HFFc6 (cell line): Measurements from ENCODE around the gene GALNTL6. TPM values are rescaled to one million over a fixed set of nuclear protein-coding genes. Genes with fewer than 3 reads are reported as not detected.

Experiments
- DNase-seq: peaks from one replicate; pipeline ENCODE4 v3.0.0-alpha.2; 2018
- H3K27ac Mint-ChIP-seq: 2 replicates; pipeline ENCODE4 v1.8.0; 2020; ENCODE audit warnings: mild to moderate bottlenecking, mixed read lengths
- H3K27me3 Mint-ChIP-seq: 2 replicates; pipeline ENCODE4 v1.8.0; 2021; ENCODE audit warnings: mild to moderate bottlenecking, moderate library complexity, mixed read lengths; ENCODE audit not compliant: insufficient read depth
- H3K36me3 Mint-ChIP-seq: 2 replicates; pipeline ENCODE4 v1.8.0; 2021; ENCODE audit warnings: low read depth, mixed read lengths
- H3K4me1 Mint-ChIP-seq: 2 replicates; pipeline ENCODE4 v1.8.0; 2020; ENCODE audit warnings: low read depth, mixed read lengths
- H3K4me3 Mint-ChIP-seq: 2 replicates; pipeline ENCODE4 v1.8.0; 2020; ENCODE audit warnings: mild to moderate bottlenecking, moderate library complexity, mixed read lengths
- H3K9me3 Mint-ChIP-seq: 2 replicates; pipeline ENCODE4 v1.8.0; 2020; ENCODE audit warnings: mild to moderate bottlenecking, mixed read lengths
- total RNA-seq, 6 experiments: library from RNA; stranded (reverse); fragmentation: NEBNext Ultra II Directional; extraction: Animal tissue kit (Norgen Biotek cat#: 25700); gene quantifications; 2 replicates in 1 of 6; 3 replicates in 5 of 6; pipeline ENCODE4 v1.2.3, GENCODE V29; 2021
- TF ChIP-seq, protein P1 (sequence below): fragments of 200-600 bp; sonication (generic); IDR thresholded peaks from 2 replicates; pipeline ENCODE4 v1.5.0; 2021; ENCODE audit warnings: antibody characterized with exemption, mild to moderate bottlenecking

GALNTL6 gene
- total RNA-seq, 6 experiments from 2014 or later = 0.07 TPM; not detected in 5

DNA sequence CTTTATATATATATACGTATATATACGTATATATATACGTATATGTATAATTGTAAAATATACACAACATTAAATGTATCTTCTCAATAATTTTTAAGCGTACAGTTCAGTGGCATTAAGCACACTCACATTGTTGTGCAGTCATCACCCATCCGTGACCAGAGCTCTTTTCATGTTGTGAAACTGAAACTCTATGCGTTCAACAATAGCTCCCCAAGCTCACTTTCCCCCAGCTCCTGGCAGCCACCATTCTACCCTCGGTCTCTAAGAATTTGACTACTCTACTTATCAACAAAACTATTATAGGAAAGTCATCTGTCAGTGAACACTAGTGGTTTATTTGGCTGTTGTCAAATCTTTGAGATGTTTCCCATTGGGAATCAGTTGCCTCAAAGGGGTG is 733.6 kb downstream of the GALNTL6 start:
- TF ChIP-seq, protein P1, sequence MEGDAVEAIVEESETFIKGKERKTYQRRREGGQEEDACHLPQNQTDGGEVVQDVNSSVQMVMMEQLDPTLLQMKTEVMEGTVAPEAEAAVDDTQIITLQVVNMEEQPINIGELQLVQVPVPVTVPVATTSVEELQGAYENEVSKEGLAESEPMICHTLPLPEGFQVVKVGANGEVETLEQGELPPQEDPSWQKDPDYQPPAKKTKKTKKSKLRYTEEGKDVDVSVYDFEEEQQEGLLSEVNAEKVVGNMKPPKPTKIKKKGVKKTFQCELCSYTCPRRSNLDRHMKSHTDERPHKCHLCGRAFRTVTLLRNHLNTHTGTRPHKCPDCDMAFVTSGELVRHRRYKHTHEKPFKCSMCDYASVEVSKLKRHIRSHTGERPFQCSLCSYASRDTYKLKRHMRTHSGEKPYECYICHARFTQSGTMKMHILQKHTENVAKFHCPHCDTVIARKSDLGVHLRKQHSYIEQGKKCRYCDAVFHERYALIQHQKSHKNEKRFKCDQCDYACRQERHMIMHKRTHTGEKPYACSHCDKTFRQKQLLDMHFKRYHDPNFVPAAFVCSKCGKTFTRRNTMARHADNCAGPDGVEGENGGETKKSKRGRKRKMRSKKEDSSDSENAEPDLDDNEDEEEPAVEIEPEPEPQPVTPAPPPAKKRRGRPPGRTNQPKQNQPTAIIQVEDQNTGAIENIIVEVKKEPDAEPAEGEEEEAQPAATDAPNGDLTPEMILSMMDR = no peak
- Mint-ChIP-seq H3K36me3 (no peaks in the 10 kb centered on the region), H3K27me3 (no peaks in the 10 kb centered on the region), H3K4me3 (no peak overlapping the region), H3K27ac (no peak overlapping the region), H3K4me1 (no peaks in the 10 kb centered on the region), H3K9me3 (peaks cover 5% of the 10 kb centered on the region; the same call in 1 of the 2 replicates)
- no peak for DNase-seq

DNA sequence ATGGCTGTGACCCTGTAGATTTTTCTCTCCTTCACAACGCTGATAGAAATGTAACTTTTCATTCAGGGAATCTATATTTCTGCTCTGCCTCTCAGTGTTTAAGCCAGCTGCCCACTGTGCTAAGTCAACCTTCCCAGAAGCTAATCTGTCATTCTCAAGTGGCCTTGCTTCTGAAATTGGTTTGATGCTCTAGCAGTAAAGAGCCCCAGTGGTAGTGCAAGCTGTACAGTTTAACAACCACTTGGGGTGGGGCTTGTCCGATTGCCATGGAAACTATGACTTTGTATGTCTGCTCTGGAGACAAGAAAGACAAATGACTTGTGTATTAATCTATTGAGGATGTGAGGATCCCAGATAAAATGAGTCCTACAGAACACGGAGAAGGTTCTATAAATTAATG is 734.5 kb downstream of the GALNTL6 start:
- no peaks in the 10 kb centered on the region for H3K27me3 Mint-ChIP-seq
- TF ChIP-seq, protein P1 = no peak
- H3K4me3 Mint-ChIP-seq = no peak overlapping the region
- no peaks in the 10 kb centered on the region for H3K36me3 Mint-ChIP-seq
- no peak overlapping the region for H3K27ac Mint-ChIP-seq
- no peaks in the 10 kb centered on the region for H3K4me1 Mint-ChIP-seq
- H3K9me3 Mint-ChIP-seq = 0 out of 2 replicates have a peak, but pooled peaks cover 5% of the 10 kb centered on the region
- DNase-seq = no peak

DNA sequence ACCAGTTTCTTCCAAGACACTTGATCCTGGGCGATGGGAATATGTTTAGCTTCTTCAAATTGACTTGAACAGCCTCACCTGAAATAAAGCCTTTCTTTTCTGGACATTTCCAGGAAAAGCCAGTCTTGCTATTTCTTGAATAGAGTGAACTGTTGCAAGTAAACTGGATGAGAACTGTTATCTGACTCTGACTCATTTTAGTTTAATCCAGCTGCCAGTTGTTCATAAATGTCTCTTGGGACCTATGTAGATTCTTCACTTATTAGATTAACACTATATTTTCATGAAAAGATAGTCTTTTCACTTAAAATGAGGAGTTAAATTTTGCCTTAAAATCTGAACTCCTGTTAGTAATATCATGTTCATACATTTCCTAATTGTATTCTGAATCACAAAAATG is 740.0 kb downstream of the GALNTL6 start:
- Mint-ChIP-seq H3K27ac (no peak overlapping the region), H3K36me3 (no peaks in the 10 kb centered on the region), H3K4me1 (no peaks in the 10 kb centered on the region), H3K27me3 (no peaks in the 10 kb centered on the region), H3K9me3 (peaks cover 2% of the 10 kb centered on the region), H3K4me3 (no peak overlapping the region)
- TF ChIP-seq, protein P1 = no peak
- DNase-seq = no peak

DNA sequence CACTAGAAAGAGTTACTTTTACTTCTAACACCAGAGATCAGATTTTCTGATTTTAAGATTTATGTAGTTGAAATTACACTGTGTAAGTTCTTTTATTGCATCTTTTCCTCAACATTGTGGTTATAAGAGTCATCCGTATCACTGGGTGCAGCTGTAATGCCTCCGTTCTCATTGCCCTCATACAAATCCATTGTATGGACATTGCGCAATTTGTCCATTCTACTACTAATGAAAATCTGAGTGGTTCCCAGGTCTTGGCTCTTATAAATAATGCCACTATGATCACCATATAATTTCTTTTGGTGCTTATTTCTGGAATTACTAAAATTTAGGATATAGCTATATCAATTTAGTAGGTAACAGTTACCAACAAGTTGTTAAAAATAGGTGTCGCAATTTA is 741.4 kb downstream of the GALNTL6 start:
- Mint-ChIP-seq H3K9me3 (peaks cover 11% of the 10 kb centered on the region), H3K4me1 (no peaks in the 10 kb centered on the region), H3K27ac (no peak overlapping the region), H3K36me3 (no peaks in the 10 kb centered on the region), H3K27me3 (no peaks in the 10 kb centered on the region), H3K4me3 (no peak overlapping the region)
- TF ChIP-seq, protein P1 = no peak
- DNase-seq = no peak

DNA sequence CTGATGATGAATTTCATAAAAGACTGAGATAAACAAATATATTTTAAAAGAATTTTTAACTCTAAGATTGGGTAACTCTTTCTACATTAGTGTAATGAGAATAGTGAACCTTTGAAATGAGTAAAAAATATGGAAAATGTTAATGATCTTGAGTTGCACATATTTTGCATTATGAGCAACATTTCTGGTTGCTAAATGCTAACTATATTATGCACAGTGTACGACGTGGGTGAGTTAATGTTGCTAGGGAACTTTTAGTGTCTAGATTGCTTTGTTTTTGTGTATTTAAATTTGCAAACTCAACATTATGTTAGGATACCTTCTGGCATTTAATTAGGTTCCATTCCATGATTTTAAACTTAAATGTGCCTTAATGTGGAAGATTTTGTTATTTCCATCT is 742.5 kb downstream of the GALNTL6 start:
- no peak for DNase-seq
- TF ChIP-seq, protein P1 = no peak
- Mint-ChIP-seq H3K9me3 (peaks cover 18% of the 10 kb centered on the region), H3K4me1 (no peaks in the 10 kb centered on the region), H3K4me3 (no peak overlapping the region), H3K27me3 (no peaks in the 10 kb centered on the region), H3K27ac (no peak overlapping the region), H3K36me3 (no peaks in the 10 kb centered on the region)

DNA sequence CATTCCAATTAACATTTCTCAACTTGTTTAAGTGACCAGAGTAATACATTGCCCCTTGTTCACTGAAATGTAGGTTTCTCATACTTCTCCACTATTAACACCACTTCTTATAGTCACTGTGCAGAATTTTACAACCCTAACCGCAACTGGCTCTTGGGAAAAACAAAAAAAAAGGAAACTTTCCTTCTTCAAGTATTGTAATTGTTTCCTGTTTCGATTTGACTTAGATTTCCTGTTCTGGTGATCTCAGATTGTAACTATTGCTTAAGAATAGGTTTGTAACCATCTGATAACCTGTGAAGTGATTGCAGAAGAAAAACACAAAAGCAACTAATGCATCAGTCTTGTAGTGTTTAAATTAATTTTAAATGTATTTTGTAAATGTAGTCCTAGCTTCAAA is 760.7 kb downstream of the GALNTL6 start:
- DNase-seq = no peak
- Mint-ChIP-seq H3K27me3 (peaks cover 1% of the 10 kb centered on the region; the same call in 1 of the 2 replicates), H3K4me3 (no peak overlapping the region), H3K4me1 (no peaks in the 10 kb centered on the region), H3K27ac (no peak overlapping the region), H3K9me3 (peaks cover 36% of the 10 kb centered on the region), H3K36me3 (no peaks in the 10 kb centered on the region)
- TF ChIP-seq, protein P1 = no peak
